ENCODE measurements around the gene BATF3.

DNA sequence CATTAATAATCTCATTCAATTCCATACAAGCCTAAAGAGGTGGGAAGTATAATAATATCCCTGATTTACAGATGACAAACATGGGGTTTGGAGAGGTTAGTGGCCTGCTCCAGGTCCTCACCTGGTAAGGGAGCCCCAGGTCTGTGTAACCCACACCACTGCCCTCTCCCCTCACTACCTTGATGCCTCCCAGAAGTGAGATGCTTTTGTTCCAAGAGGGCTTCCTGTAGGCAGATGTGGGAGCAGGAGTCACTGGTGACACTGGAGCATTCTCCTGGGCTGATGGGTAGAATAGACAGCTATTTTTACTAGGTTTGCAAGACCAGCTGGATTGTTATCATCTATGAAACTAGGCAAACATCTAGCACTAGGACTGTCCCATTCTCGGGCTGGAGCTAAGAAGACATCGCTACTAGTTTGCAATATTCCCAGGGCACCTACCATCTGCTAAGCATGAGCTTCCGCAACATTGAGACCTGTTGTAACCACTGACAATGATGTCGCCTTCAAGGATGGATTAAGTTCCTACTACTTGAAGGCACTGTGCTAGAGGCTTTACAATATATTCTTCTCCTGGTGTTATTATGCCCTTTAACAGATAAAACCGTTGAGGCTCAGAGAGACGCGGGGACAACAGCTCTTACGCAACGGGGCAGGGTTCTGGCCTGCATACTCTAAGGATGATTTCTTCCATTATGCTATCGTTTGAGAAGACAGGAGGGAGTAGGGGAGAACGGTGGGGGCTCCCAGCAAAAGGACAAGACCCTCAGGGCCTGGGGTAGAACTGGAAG, 35.0 kb downstream of the BATF3 start:
- TF ChIP-seq, protein P1, sequence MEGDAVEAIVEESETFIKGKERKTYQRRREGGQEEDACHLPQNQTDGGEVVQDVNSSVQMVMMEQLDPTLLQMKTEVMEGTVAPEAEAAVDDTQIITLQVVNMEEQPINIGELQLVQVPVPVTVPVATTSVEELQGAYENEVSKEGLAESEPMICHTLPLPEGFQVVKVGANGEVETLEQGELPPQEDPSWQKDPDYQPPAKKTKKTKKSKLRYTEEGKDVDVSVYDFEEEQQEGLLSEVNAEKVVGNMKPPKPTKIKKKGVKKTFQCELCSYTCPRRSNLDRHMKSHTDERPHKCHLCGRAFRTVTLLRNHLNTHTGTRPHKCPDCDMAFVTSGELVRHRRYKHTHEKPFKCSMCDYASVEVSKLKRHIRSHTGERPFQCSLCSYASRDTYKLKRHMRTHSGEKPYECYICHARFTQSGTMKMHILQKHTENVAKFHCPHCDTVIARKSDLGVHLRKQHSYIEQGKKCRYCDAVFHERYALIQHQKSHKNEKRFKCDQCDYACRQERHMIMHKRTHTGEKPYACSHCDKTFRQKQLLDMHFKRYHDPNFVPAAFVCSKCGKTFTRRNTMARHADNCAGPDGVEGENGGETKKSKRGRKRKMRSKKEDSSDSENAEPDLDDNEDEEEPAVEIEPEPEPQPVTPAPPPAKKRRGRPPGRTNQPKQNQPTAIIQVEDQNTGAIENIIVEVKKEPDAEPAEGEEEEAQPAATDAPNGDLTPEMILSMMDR (IDR thresholded peaks at IDR 0.05 in 2 of 3, conservative IDR thresholded peaks at IDR 0.05 in 1 of 3; ENCODE audit: insufficient read depth in 2 of 3, low read depth in 1 of 3, low read length in 3 of 3), result no peak
- no peak for TF ChIP-seq FOXJ3 (CRISPR knock-in tag; IDR thresholded peaks at IDR 0.05)
